H1 (cell line): ENCODE measurements around the gene STAT3.
"Not testable (repeated sequence)": the region's sequence is repeated elsewhere in the genome, so short reads cannot be mapped to it uniquely, and the experiment has no call there.

ENCODE experiments used
- BACH1 ChIP-seq: IDR thresholded peaks from 2 replicates; pipeline ENCODE4 v1.6.1; 2012; ENCODE audit warnings: low read length, improper control_type of control experiment
- CTCF ChIP-seq, 3 experiments: IDR thresholded peaks; 1 replicate in 2 of 3; 2 replicates in 1 of 3; pipeline versions ENCODE4 v1.5.1 to v1.6.1; 2011; ENCODE audit warnings: low read length in 3 of 3, mild to moderate bottlenecking in 3 of 3, inconsistent platforms in 2 of 3, low read depth in 1 of 3, moderate library complexity in 1 of 3; ENCODE audit not compliant: insufficient read depth in 1 of 3; ENCODE audit errors: control extremely low read depth in 1 of 3
- E2F6 ChIP-seq: IDR thresholded peaks from 2 replicates; pipeline ENCODE4 v1.6.1; 2012; ENCODE audit warnings: inconsistent platforms
- GTF2F1 ChIP-seq: IDR thresholded peaks from 2 replicates; pipeline ENCODE4 v1.6.1; 2012; ENCODE audit warnings: low read depth, low read length, improper control_type of control experiment, borderline replicate concordance
- HDAC6 ChIP-seq: IDR thresholded peaks from one replicate; pipeline ENCODE4 v1.7.1; 2012; ENCODE audit warnings: low read depth, mild to moderate bottlenecking, inconsistent platforms, low read length, moderate library complexity
- POLR2A ChIP-seq, 2 experiments: IDR thresholded peaks; 1 replicate in 1 of 2; 2 replicates in 1 of 2; pipeline ENCODE4 v1.6.1; 2011; ENCODE audit warnings: low read depth in 2 of 2, low read length in 2 of 2, mild to moderate bottlenecking in 2 of 2; ENCODE audit errors: control extremely low read depth in 1 of 2
- POLR2AphosphoS5 ChIP-seq: IDR thresholded peaks from 2 replicates; pipeline ENCODE4 v1.6.1; 2011; ENCODE audit warnings: low read depth, low read length
- RXRA ChIP-seq: IDR thresholded peaks from 2 replicates; pipeline ENCODE4 v1.6.1; 2011; ENCODE audit warnings: low read depth, mild to moderate bottlenecking, low read length, moderate library complexity; ENCODE audit not compliant: insufficient read depth
- TAF1 ChIP-seq: IDR thresholded peaks from 2 replicates; pipeline ENCODE4 v1.6.1; 2011; ENCODE audit warnings: mild to moderate bottlenecking, low read depth, low read length
- TBP ChIP-seq: IDR thresholded peaks from 2 replicates; pipeline ENCODE4 v1.6.1; 2011; ENCODE audit warnings: low read depth, low read length, improper control_type of control experiment
- TCF12 ChIP-seq: IDR thresholded peaks from 2 replicates; pipeline ENCODE4 v1.6.1; 2011; ENCODE audit warnings: low read depth, mild to moderate bottlenecking, low read length

- TF ChIP-seq POLR2A (IDR thresholded peaks at IDR 0.05; ENCODE audit: control extremely low read depth in 1 of 2, low read depth in 2 of 2, low read length in 2 of 2); CTCF (IDR thresholded peaks at IDR 0.05; ENCODE audit: control extremely low read depth in 1 of 3, insufficient read depth in 1 of 3, low read depth in 1 of 3, low read length in 3 of 3); POLR2AphosphoS5; TBP; TCF12; RXRA; HDAC6; GTF2F1; E2F6; BACH1; TAF1: not testable (repeated sequence)
These were observed 12.7 kb upstream of the STAT3 start for GRCh38 chr17:42400844-42401375.
